Measurements from ENCODE around the gene PCDH17.

Gene PCDH17

GRCh38 chr13:57698851-57699250 is 67.3 kb downstream of the PCDH17 start:
- TF ChIP-seq ZNF274 (IDR thresholded peaks at IDR 0.05; ENCODE audit: low read depth, low read length) (no peak), YY1 (IDR thresholded peaks at IDR 0.05; ENCODE audit: insufficient read depth, insufficient read length) (no peak), SUZ12 (IDR thresholded peaks at IDR 0.05; ENCODE audit: extremely low read depth, insufficient read depth, insufficient read length) (no peak)
- no peaks in the 10 kb centered on the region for H3K4me1 ChIP-seq (ENCODE audit: insufficient read depth, insufficient read length)

GRCh38 chr13:57704031-57704430 is 72.5 kb downstream of the PCDH17 start:
- Histone ChIP-seq H3K27me3 (ENCODE audit: insufficient read depth, insufficient read length) (no peaks in the 10 kb centered on the region), H3K9me3 (ENCODE audit: insufficient read depth, low read length) (no peaks in the 10 kb centered on the region), H3K4me3 (ENCODE audit: insufficient read length, low read depth) (no peak overlapping the region), H3K4me1 (ENCODE audit: insufficient read depth, insufficient read length) (no peaks in the 10 kb centered on the region), H3K36me3 (ENCODE audit: insufficient read depth, insufficient read length, low read length) (no peaks in the 10 kb centered on the region), H3K9ac (ENCODE audit: insufficient read length, low read depth) (no peak overlapping the region)
- DNase-seq (ENCODE audit: low read depth, low spot score) = no peak
- TF ChIP-seq ZNF274 (IDR thresholded peaks at IDR 0.05; ENCODE audit: low read depth, low read length) (no peak), YY1 (IDR thresholded peaks at IDR 0.05; ENCODE audit: insufficient read depth, insufficient read length) (no peak)

More at GRCh38 chr13:57698851-57699250, 67.3 kb downstream of the PCDH17 start:
- H3K36me3 ChIP-seq (ENCODE audit: insufficient read depth, insufficient read length, low read length) = no peaks in the 10 kb centered on the region
- H3K4me3 ChIP-seq (ENCODE audit: insufficient read length, low read depth) = no peak overlapping the region
- no peak overlapping the region for H3K9ac ChIP-seq (ENCODE audit: insufficient read length, low read depth)
- DNase-seq (ENCODE audit: low read depth, low spot score) = no peak
- H3K27me3 ChIP-seq (ENCODE audit: insufficient read depth, insufficient read length) = no peaks in the 10 kb centered on the region
- H3K9me3 ChIP-seq (ENCODE audit: insufficient read depth, low read length) = no peaks in the 10 kb centered on the region

DNA sequence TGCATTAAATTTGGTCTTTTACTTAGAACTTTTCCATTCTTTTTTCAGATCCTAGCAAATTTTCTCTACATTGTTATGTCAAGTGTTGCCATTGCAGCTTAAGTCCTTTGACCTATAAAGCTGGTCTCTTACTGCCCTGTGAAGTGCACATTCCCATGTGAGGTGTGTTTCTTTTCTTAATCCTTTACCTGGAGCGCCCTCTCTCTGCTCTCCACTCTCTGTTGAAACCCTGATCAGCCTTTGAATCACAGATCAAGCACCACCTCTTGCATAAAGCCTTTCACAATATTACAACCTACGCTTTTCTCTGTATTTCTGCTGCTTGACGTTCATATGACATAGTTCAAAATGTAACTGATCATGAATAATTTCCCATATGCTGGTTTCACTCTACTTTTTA is 84.8 kb downstream of the PCDH17 start:
- Histone ChIP-seq H3K4me1 (ENCODE audit: insufficient read depth, insufficient read length) (no peaks in the 10 kb centered on the region), H3K9ac (ENCODE audit: insufficient read length, low read depth) (no peak overlapping the region), H3K4me3 (ENCODE audit: insufficient read length, low read depth) (no peak overlapping the region), H3K36me3 (ENCODE audit: insufficient read depth, insufficient read length, low read length) (no peaks in the 10 kb centered on the region), H3K9me3 (ENCODE audit: insufficient read depth, low read length) (no peaks in the 10 kb centered on the region), H3K27me3 (ENCODE audit: insufficient read depth, insufficient read length) (no peaks in the 10 kb centered on the region)
- TF ChIP-seq ZNF274 (IDR thresholded peaks at IDR 0.05; ENCODE audit: low read depth, low read length) = no peak
- TF ChIP-seq SUZ12 (IDR thresholded peaks at IDR 0.05; ENCODE audit: extremely low read depth, insufficient read depth, insufficient read length) = no peak
- no peak for TF ChIP-seq YY1 (IDR thresholded peaks at IDR 0.05; ENCODE audit: insufficient read depth, insufficient read length)
- DNase-seq (ENCODE audit: low read depth, low spot score) = peak; percentile 16

- TF ChIP-seq ZNF274 (IDR thresholded peaks at IDR 0.05; ENCODE audit: low read depth, low read length) (no peak), SUZ12 (IDR thresholded peaks at IDR 0.05; ENCODE audit: extremely low read depth, insufficient read depth, insufficient read length) (no peak)
- Histone ChIP-seq H3K4me3 (ENCODE audit: insufficient read length, low read depth) (no peak overlapping the region), H3K9ac (ENCODE audit: insufficient read length, low read depth) (no peak overlapping the region), H3K36me3 (ENCODE audit: insufficient read depth, insufficient read length, low read length) (no peaks in the 10 kb centered on the region), H3K27me3 (ENCODE audit: insufficient read depth, insufficient read length) (no peaks in the 10 kb centered on the region), H3K9me3 (ENCODE audit: insufficient read depth, low read length) (no peaks in the 10 kb centered on the region), H3K4me1 (ENCODE audit: insufficient read depth, insufficient read length) (no peaks in the 10 kb centered on the region)
- DNase-seq (ENCODE audit: low read depth, low spot score) = no peak
Observed at GRCh38 chr13:57724486-57725272, 93.1 kb downstream of the PCDH17 start.

DNA sequence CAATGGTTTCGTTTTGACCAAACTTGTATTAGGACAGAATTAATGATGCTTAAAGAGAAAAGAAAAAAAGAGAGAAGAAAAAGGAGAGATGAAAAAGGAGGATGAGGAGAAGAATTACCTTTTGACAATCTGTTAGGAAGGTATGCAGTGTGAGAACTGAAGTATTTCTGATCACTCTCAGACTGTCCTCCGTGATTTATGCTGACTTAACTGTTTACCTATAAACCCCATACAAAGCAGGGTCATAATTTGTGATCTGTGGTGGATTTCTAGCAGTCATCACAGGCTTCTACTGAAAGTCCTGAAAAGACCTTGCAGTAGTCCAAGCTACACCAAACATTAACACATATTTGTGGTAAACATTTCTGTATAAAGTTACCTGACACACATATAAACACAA is 93.9 kb downstream of the PCDH17 start:
- Histone ChIP-seq H3K4me1 (ENCODE audit: insufficient read depth, insufficient read length) (no peaks in the 10 kb centered on the region), H3K36me3 (ENCODE audit: insufficient read depth, insufficient read length, low read length) (no peaks in the 10 kb centered on the region), H3K4me3 (ENCODE audit: insufficient read length, low read depth) (no peak overlapping the region), H3K9ac (ENCODE audit: insufficient read length, low read depth) (no peak overlapping the region), H3K9me3 (ENCODE audit: insufficient read depth, low read length) (no peaks in the 10 kb centered on the region), H3K27me3 (ENCODE audit: insufficient read depth, insufficient read length) (no peaks in the 10 kb centered on the region)
- TF ChIP-seq YY1 (IDR thresholded peaks at IDR 0.05; ENCODE audit: insufficient read depth, insufficient read length) = no peak
- no peak for TF ChIP-seq ZNF274 (IDR thresholded peaks at IDR 0.05; ENCODE audit: low read depth, low read length)
- TF ChIP-seq SUZ12 (IDR thresholded peaks at IDR 0.05; ENCODE audit: extremely low read depth, insufficient read depth, insufficient read length) = no peak
- no peak for DNase-seq (ENCODE audit: low read depth, low spot score)

DNA sequence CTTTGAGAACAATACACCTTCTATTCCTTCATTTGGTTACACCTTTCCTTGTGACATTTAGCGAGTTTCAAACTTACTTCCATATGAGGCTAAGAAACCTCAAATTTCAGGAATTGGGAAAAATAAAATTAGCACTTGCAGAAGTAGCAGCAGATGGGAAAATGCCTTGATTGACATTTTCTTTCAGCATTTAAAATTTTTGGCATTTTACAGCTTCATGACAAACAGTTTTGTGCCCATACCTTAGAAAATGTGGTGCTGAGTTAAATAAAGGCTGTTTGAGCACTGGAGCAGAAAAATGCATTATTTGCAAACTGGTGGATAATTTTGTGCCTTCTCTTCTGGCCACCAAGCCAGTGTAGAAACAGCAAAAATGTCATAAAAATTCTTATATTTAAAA is 95.4 kb downstream of the PCDH17 start:
- Histone ChIP-seq H3K9me3 (ENCODE audit: insufficient read depth, low read length) (no peaks in the 10 kb centered on the region), H3K4me1 (ENCODE audit: insufficient read depth, insufficient read length) (no peaks in the 10 kb centered on the region)
- TF ChIP-seq ZNF274 (IDR thresholded peaks at IDR 0.05; ENCODE audit: low read depth, low read length) = no peak
- TF ChIP-seq YY1 (IDR thresholded peaks at IDR 0.05; ENCODE audit: insufficient read depth, insufficient read length) = no peak
- no peak for TF ChIP-seq SUZ12 (IDR thresholded peaks at IDR 0.05; ENCODE audit: extremely low read depth, insufficient read depth, insufficient read length)

DNA sequence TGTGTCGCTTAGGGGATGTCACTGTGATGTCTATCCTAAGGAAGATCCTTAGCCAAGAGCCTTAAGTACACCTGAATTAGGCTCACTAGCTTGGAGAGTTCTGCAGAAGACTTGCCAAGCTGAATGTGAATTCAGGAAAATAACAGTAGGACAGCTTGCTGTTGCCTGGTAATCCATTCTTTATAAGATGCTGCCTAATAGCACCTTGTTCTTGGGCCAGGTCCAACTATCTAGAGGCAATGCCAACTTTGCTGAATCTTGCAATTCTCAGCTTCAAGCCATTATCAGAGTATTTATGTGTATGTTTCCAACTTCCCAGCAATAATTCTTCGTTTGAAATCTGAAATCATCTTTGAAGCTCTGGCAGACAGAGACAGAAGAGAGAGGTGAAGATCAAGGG is 102.8 kb downstream of the PCDH17 start:
- Histone ChIP-seq H3K9ac (ENCODE audit: insufficient read length, low read depth) (no peak overlapping the region), H3K27me3 (ENCODE audit: insufficient read depth, insufficient read length) (no peaks in the 10 kb centered on the region), H3K36me3 (ENCODE audit: insufficient read depth, insufficient read length, low read length) (no peaks in the 10 kb centered on the region), H3K4me1 (ENCODE audit: insufficient read depth, insufficient read length) (no peaks in the 10 kb centered on the region), H3K9me3 (ENCODE audit: insufficient read depth, low read length) (no peaks in the 10 kb centered on the region), H3K4me3 (ENCODE audit: insufficient read length, low read depth) (no peak overlapping the region)
- DNase-seq (ENCODE audit: low read depth, low spot score) = no peak
- TF ChIP-seq YY1 (IDR thresholded peaks at IDR 0.05; ENCODE audit: insufficient read depth, insufficient read length) (no peak), ZNF274 (IDR thresholded peaks at IDR 0.05; ENCODE audit: low read depth, low read length) (no peak), SUZ12 (IDR thresholded peaks at IDR 0.05; ENCODE audit: extremely low read depth, insufficient read depth, insufficient read length) (no peak)

More for the DNA sequence above, 95.4 kb downstream of the PCDH17 start:
- DNase-seq (ENCODE audit: low read depth, low spot score) = no peak
- H3K4me3 ChIP-seq (ENCODE audit: insufficient read length, low read depth) = no peak overlapping the region
- H3K9ac ChIP-seq (ENCODE audit: insufficient read length, low read depth) = no peak overlapping the region
- no peaks in the 10 kb centered on the region for H3K36me3 ChIP-seq (ENCODE audit: insufficient read depth, insufficient read length, low read length)
- H3K27me3 ChIP-seq (ENCODE audit: insufficient read depth, insufficient read length) = no peaks in the 10 kb centered on the region
